K562 (cell line): ENCODE measurements around the gene ZNF521. TPM values are rescaled to one million over a fixed set of nuclear protein-coding genes. Genes with fewer than 3 reads are reported as not detected.

Experiments used
- ATAC-seq: fragments of 200-7000 bp; cut with Tn5 transposase; 3 replicates; pipeline ENCODE4 v1.9.1; 2020; ENCODE audit warnings: moderate library complexity
- BruUV-seq: library from RNA; stranded (reverse); fragments of 400-500 nt; replicated peaks from 2 replicates; lab custom pipeline; 2021; lab: Mats Ljungman, UMichigan
- CTCF ChIA-PET: fragments of 300-600 bp; formaldehyde crosslinking; extraction: SDS; loops from one replicate; lab custom pipeline; 2021; ENCODE audit warnings: low intra/inter-chr PET ratio; lab: Yijun Ruan, JAX
- POLR2A ChIA-PET: fragments of 300-600, 350-650 bp; sonication (Branson Sonifier 250); formaldehyde crosslinking; extraction: SDS; loops from one replicate; lab custom pipeline; 2021; ENCODE audit warnings: antibody characterized with exemption, inconsistent platforms; lab: Yijun Ruan, JAX
- DNase-seq, 4 experiments: peaks; one replicate each; pipeline versions ENCODE4 v3.0.0 to v3.0.0-alpha.2; 2011 to 2018; ENCODE audit warnings: low spot score in 3 of 4, mixed read lengths in 3 of 4; ENCODE audit errors: extremely low read depth in 1 of 4
- FAIRE-seq: peaks from 2 replicates; lab custom pipeline; 2011; peaks lifted over from hg19 to GRCh38; lab: Jason Lieb, UNC
- H2AFZ ChIP-seq: 2 replicates; pipeline ENCODE4 v1.6.0; 2011; ENCODE audit warnings: low read depth, low read length, control low read depth, inconsistent platforms
- H3K27ac ChIP-seq: fragments of 200-600 bp; 3 replicates; pipeline ENCODE4 v1.8.0; 2011; ENCODE audit warnings: low read depth, mild to moderate bottlenecking, control low read depth, inconsistent platforms, low read length, moderate library complexity, mixed read lengths; ENCODE audit errors: extremely low read depth
- H3K27me3 ChIP-seq, 2 experiments: fragments of 300-600 bp in 1 of 2; 2 replicates in 1 of 2; 3 replicates in 1 of 2; pipeline versions ENCODE4 v1.6.0 to v1.8.0; 2011; ENCODE audit warnings: inconsistent platforms in 2 of 2, low read length in 2 of 2, mild to moderate bottlenecking in 1 of 2, mixed read lengths in 1 of 2, moderate library complexity in 1 of 2; ENCODE audit not compliant: control insufficient read depth in 2 of 2, insufficient read depth in 2 of 2
- H3K36me3 ChIP-seq: fragments of 300-600 bp; 3 replicates; pipeline ENCODE4 v1.8.0; 2011; ENCODE audit warnings: mild to moderate bottlenecking, low read length, inconsistent platforms; ENCODE audit not compliant: control insufficient read depth, insufficient read depth
- H3K4me1 ChIP-seq, 2 experiments: fragments of 200-600 bp in 1 of 2; replicated peaks in 1 of 2; 2 replicates in 1 of 2; 3 replicates in 1 of 2; pipeline versions ENCODE4 v1.5.1 to v1.8.0; 2011; ENCODE audit warnings: inconsistent platforms in 2 of 2, low read length in 2 of 2, mild to moderate bottlenecking in 1 of 2, mixed read lengths in 1 of 2, moderate library complexity in 1 of 2; ENCODE audit not compliant: control insufficient read depth in 2 of 2, insufficient read depth in 2 of 2
- H3K4me2 ChIP-seq: 2 replicates; pipeline ENCODE4 v1.6.1; 2011; ENCODE audit warnings: low read length, control low read depth, inconsistent platforms, mixed read lengths; ENCODE audit not compliant: insufficient read depth
- H3K4me3 ChIP-seq: fragments of 200-600 bp; sonication (generic), shearing (Covaris generic); 2 replicates; pipeline ENCODE4 v1.5.1; 2016; ENCODE audit warnings: control low read depth, inconsistent platforms
- H3K79me2 ChIP-seq: fragments of 200-600 bp; 3 replicates; pipeline ENCODE4 v1.8.0; 2011; ENCODE audit warnings: low read length, inconsistent platforms; ENCODE audit not compliant: control insufficient read depth, insufficient read depth
- H3K9ac ChIP-seq, 2 experiments: 2 replicates each; pipeline versions ENCODE4 v1.6.0 to v1.6.1; 2011; ENCODE audit warnings: low read depth in 2 of 2, low read length in 2 of 2, control low read depth in 1 of 2, inconsistent platforms in 1 of 2, mild to moderate bottlenecking in 1 of 2, mixed read lengths in 1 of 2; ENCODE audit not compliant: insufficient read depth in 1 of 2
- H3K9me1 ChIP-seq: one replicate; pipeline ENCODE4 v1.6.0; 2011; ENCODE audit warnings: inconsistent platforms, mild to moderate bottlenecking, low read length, moderate library complexity; ENCODE audit not compliant: control insufficient read depth, insufficient read depth
- H3K9me3 ChIP-seq: replicated peaks from 2 replicates; pipeline ENCODE4 v1.5.1; 2011; ENCODE audit warnings: low read depth, low read length, inconsistent platforms; ENCODE audit not compliant: control insufficient read depth, insufficient read depth
- H4K20me1 ChIP-seq: replicated peaks from 2 replicates; pipeline ENCODE4 v1.6.1; 2011; ENCODE audit warnings: low read length, inconsistent platforms, mixed read lengths; ENCODE audit not compliant: control insufficient read depth, insufficient read depth
- ATF6 ChIP-seq: sonication (generic); formaldehyde crosslinking; IDR thresholded peaks from 2 replicates; pipeline ENCODE4 v1.4.0; 2020; ENCODE audit warnings: mild to moderate bottlenecking, missing genetic modification reagents
- CBFB ChIP-seq: sonication (generic); formaldehyde crosslinking; IDR thresholded peaks from 2 replicates; pipeline ENCODE4 v1.4.0; 2020; ENCODE audit warnings: mild to moderate bottlenecking, missing genetic modification reagents
- CCNT2 ChIP-seq: IDR thresholded peaks from 2 replicates; pipeline ENCODE4 v1.6.1; 2011; ENCODE audit warnings: borderline replicate concordance, low read depth, mild to moderate bottlenecking, moderate library complexity, mixed read lengths, low read length; ENCODE audit not compliant: insufficient read length; ENCODE audit errors: extremely low read depth
- ETV1 ChIP-seq: fragments of 450-650 bp; conservative IDR thresholded peaks from 2 replicates; pipeline ENCODE4 v1.6.1; 2016; ENCODE audit warnings: missing genetic modification characterization, control low read depth, low read depth, missing compliant biosample characterization
- FOXA1 ChIP-seq: fragments of 450-650 bp; IDR thresholded peaks from 2 replicates; pipeline ENCODE4 v1.6.1; 2016; ENCODE audit warnings: mild to moderate bottlenecking, borderline replicate concordance
- KAT2B ChIP-seq: IDR thresholded peaks from one replicate; pipeline ENCODE4 v1.6.1; 2012; ENCODE audit warnings: low read depth, mild to moderate bottlenecking, control low read depth, inconsistent platforms, low read length, moderate library complexity
- SREBF2 ChIP-seq: sonication (generic); formaldehyde crosslinking; IDR thresholded peaks from 2 replicates; pipeline ENCODE4 v1.4.0; 2020; ENCODE audit warnings: mild to moderate bottlenecking, missing genetic modification reagents
- ZNF696 ChIP-seq: fragments of 250-450 bp; sonication (Bioruptor Pico); conservative IDR thresholded peaks from 2 replicates; pipeline ENCODE4 v1.4.0; 2020; ENCODE audit warnings: mild to moderate bottlenecking, moderate library complexity
- WGBS: fragments of 100-300 bp; shearing (Covaris generic); methylation state at CpG from one replicate; pipeline ENCODE4 v1.1.6; 2016; ENCODE audit warnings: low coverage, mixed read lengths; ENCODE audit not compliant: insufficient coverage; ENCODE audit errors: missing lambda C conversion rate; 5-methylcytosine and 5-hydroxymethylcytosine counted together
- in situ Hi-C: fragments of 300-500 bp; cut with MboI; formaldehyde crosslinking; loops from 4 replicates; pipeline ENCODE4 v1.15.0; 2018; ENCODE audit warnings: inconsistent platforms, mixed read lengths
- intact Hi-C: fragments of 100-400 bp; cut with micrococcal nuclease; formaldehyde crosslinking; loops from 2 replicates; pipeline ENCODE4 v1.14.2; 2022
- polyA plus RNA-seq, 8 experiments: library from polyadenylated mRNA; depleted of rRNA in 4 of 8; stranded (reverse) in 5 of 8; unstranded in 3 of 8; fragments of >200 nt; fragmentation: Nextera tagmentation in 2 of 8; fragmentation: Illumina TruSeq in 1 of 8; extraction: Ambion mirVana in 2 of 8; extraction: Trizol in 1 of 8; gene quantifications; 2 replicates each; pipeline versions ENCODE4 v1.2.1 to v1.2.3, GENCODE V29; 2011 to 2014; ENCODE audit warnings: inconsistent platforms in 1 of 8, missing spikeins in 1 of 8
- total RNA-seq, 7 experiments: library from RNA; depleted of rRNA in 6 of 7; stranded (reverse); fragments of >200 nt in 6 of 7; fragmentation: Illumina TruSeq in 2 of 7; extraction: Trizol in 2 of 7; gene quantifications; 2 replicates each; pipeline versions ENCODE4 v1.2.1 to v1.2.3, GENCODE V29; 2011 to 2021; ENCODE audit warnings: low replicate concordance in 1 of 7

The ZNF521 gene
- total and polyA plus RNA-seq, 9 of the 15 experiments (the other 6 are each of a cell fraction or from before 2014, with no cell fraction given): 1.2 to 5.8 (median 1.6) TPM

DNA sequence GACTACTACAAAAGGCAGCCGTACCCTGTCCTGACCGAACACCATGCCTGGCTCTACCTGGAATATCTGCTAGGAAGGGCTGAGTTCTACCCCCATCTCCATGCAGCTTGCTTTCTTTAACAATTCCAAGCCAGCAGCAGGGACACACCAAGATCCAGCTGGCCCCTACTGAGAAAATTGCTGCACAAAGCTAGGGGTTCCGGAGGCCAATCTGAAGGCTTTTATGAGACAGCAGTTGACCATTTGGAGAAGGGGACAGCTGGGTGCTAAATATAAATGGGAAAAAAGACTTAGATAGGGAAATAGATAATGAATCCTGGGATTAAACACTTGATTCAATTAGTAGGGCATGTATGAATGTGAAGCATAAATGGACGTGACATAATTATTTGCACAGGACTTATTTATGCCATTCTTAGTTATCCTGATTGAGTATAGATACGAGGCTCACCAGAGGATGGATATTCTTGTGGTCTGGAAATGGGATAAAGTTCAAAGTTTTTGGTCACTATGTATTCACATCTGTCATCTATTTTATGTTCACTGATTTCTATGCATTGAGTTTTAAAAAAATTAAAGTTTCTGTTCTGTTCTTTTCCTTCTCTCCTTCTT is 204.0 kb downstream of the ZNF521 start:
- intact Hi-C loops: no loop called here
- POLR2A ChIA-PET: interaction anchor here (0.7 to 0.9 kb wide), 3 partner anchors 13 to 95 kb away, joined by 3 to 5 read pairs (median 4); no protein-coding TSS in a partner anchor
- H2AFZ ChIP-seq: no peak overlapping the region
- BruUV-seq: no TSS peak
- no peaks in the 10 kb centered on the region for H3K79me2 ChIP-seq
- H3K4me1 ChIP-seq: no peaks in the 10 kb centered on the region
- ATAC-seq (no peak), FAIRE-seq (no peak), DNase-seq (no peak)
- no peak overlapping the region for H3K27ac ChIP-seq
- no peaks in the 10 kb centered on the region for H3K9me1 ChIP-seq
- no peak overlapping the region for H3K4me2 ChIP-seq
- in situ Hi-C loops: no loop called here
- H3K27me3 ChIP-seq: no peaks in the 10 kb centered on the region
- H3K4me3 ChIP-seq: no peak overlapping the region
- H4K20me1 ChIP-seq: no peaks in the 10 kb centered on the region
- CTCF ChIA-PET: no interaction called here
- TF ChIP-seq ETV1 (tag): no peak
- no peak for TF ChIP-seq CCNT2
- TF ChIP-seq CBFB (CRISPR knock-in tag): no peak
- TF ChIP-seq FOXA1: no peak
- TF ChIP-seq SREBF2 (CRISPR knock-in tag): no peak
- no peak for TF ChIP-seq ATF6 (CRISPR knock-in tag)
- no peak for TF ChIP-seq ZNF696
- no peak for TF ChIP-seq KAT2B
- H3K36me3 ChIP-seq: no peaks in the 10 kb centered on the region
- H3K9me3 ChIP-seq: no peaks in the 10 kb centered on the region
- 9% methylated on average over 5 of the region's 5 CpGs for WGBS
- H3K9ac ChIP-seq: no peak overlapping the region
